ENCODE measurements around the gene CHIC2. TPM values are rescaled to one million over a fixed set of nuclear protein-coding genes. Genes with fewer than 3 reads are reported as not detected.

CHIC2 gene
- total RNA-seq, 1 experiment from 2014 or later: 11.0 TPM

GRCh38 chr4:54004463-54004862, 59.9 kb downstream of the CHIC2 start:
- Mint-ChIP-seq H3K4me3 (no peak overlapping the region), H3K36me3 (peaks cover 1% of the 10 kb centered on the region; the same call in 1 of the 2 replicates), H3K27me3 (ENCODE audit: low read depth) (no peaks in the 10 kb centered on the region), H3K27ac (no peak overlapping the region), H3K9me3 (no peaks in the 10 kb centered on the region), H3K4me1 (peaks cover 19% of the 10 kb centered on the region)
- TF ChIP-seq FOXP4 (CRISPR knock-in tag; IDR thresholded peaks at IDR 0.05): no peak
- TF ChIP-seq ZNF425 (CRISPR knock-in tag; conservative IDR thresholded peaks at IDR 0.05): no peak
- CTCF ChIA-PET: interaction anchor here (0.7 kb wide), 1 partner anchor 12 kb away, joined by 4 read pairs; no protein-coding TSS in a partner anchor
- DNase-seq (ENCODE audit: low spot score): no peak
- POLR2A ChIA-PET: no interaction called here
- no peak for ATAC-seq

- Mint-ChIP-seq H3K27me3 (ENCODE audit: low read depth) (no peaks in the 10 kb centered on the region; the same call in 1 of the 2 replicates), H3K4me1 (peaks cover 30% of the 10 kb centered on the region), H3K27ac (peak overlapping the region; percentile 88), H3K9me3 (no peaks in the 10 kb centered on the region), H3K4me3 (peak overlapping the region; percentile 48), H3K36me3 (peaks cover 2% of the 10 kb centered on the region; the same call in 1 of the 2 replicates)
- ATAC-seq: peak; percentile 99
- POLR2A ChIA-PET: no interaction called here
- TF ChIP-seq FOXP1 (CRISPR knock-in tag; IDR thresholded peaks at IDR 0.05; ENCODE audit: borderline replicate concordance): no peak
- TF ChIP-seq ZNF281 (CRISPR knock-in tag; IDR thresholded peaks at IDR 0.05): no peak
- TF ChIP-seq USF1 (CRISPR knock-in tag; IDR thresholded peaks at IDR 0.05): no peak
- TF ChIP-seq E2F5 (CRISPR knock-in tag; IDR thresholded peaks at IDR 0.05): no peak
- TF ChIP-seq GRHL2 (CRISPR knock-in tag; IDR thresholded peaks at IDR 0.05; ENCODE audit: insufficient replicate concordance, severe bottlenecking): no peak
- TF ChIP-seq ZNF423 (CRISPR knock-in tag; IDR thresholded peaks at IDR 0.05): no peak
- no peak for TF ChIP-seq ZNF232 (CRISPR knock-in tag; IDR thresholded peaks at IDR 0.05)
- no peak for TF ChIP-seq ELF4 (CRISPR knock-in tag; IDR thresholded peaks at IDR 0.05; ENCODE audit: low read depth)
- TF ChIP-seq ZSCAN18 (CRISPR knock-in tag; IDR thresholded peaks at IDR 0.05): no peak
- no peak for TF ChIP-seq PRRX2 (CRISPR knock-in tag; IDR thresholded peaks at IDR 0.05)
- TF ChIP-seq GABPB1 (CRISPR knock-in tag; IDR thresholded peaks at IDR 0.05): no peak
- TF ChIP-seq NR2C2 (CRISPR knock-in tag; IDR thresholded peaks at IDR 0.05): no peak
- TF ChIP-seq TEAD1 (CRISPR knock-in tag; IDR thresholded peaks at IDR 0.05): no peak
- TF ChIP-seq FOXK1 (CRISPR knock-in tag; IDR thresholded peaks at IDR 0.05): no peak
- TF ChIP-seq TP53 (CRISPR knock-in tag; IDR thresholded peaks at IDR 0.05): no peak
- no peak for TF ChIP-seq AR (CRISPR knock-in tag; IDR thresholded peaks at IDR 0.05)
- TF ChIP-seq FOXJ3 (CRISPR knock-in tag; IDR thresholded peaks at IDR 0.05; ENCODE audit: borderline replicate concordance): no peak
- no peak for TF ChIP-seq MLX (CRISPR knock-in tag; IDR thresholded peaks at IDR 0.05)
- DNase-seq (ENCODE audit: low spot score): peak; percentile 17
- CTCF ChIA-PET: no interaction called here
Measured at GRCh38 chr4:54001668-54002365, 62.6 kb downstream of the CHIC2 start.

Measured in WTC11 (cell line).